Bladder microvascular endothelial cell (primary cell): ENCODE data around the gene TBXT. TPM values are rescaled to one million over a fixed set of nuclear protein-coding genes. Genes with fewer than 3 reads are reported as not detected.

Experiments
- total RNA-seq: library from RNA; depleted of rRNA; stranded (reverse); fragments of >200 nt; gene quantifications from 2 replicates; pipeline ENCODE4 v1.2.3, GENCODE V29; 2014

The TBXT gene, protein sequence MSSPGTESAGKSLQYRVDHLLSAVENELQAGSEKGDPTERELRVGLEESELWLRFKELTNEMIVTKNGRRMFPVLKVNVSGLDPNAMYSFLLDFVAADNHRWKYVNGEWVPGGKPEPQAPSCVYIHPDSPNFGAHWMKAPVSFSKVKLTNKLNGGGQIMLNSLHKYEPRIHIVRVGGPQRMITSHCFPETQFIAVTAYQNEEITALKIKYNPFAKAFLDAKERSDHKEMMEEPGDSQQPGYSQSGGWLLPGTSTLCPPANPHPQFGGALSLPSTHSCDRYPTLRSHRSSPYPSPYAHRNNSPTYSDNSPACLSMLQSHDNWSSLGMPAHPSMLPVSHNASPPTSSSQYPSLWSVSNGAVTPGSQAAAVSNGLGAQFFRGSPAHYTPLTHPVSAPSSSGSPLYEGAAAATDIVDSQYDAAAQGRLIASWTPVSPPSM
- not detected in 2 replicates for total RNA-seq

GRCh38 chr6:166167801-166168615, at the start of gene TBXT:
TBXT (minus strand) TSS chr6:166167851; CDS start chr6:166167591, 260 bp downstream.

Other genes starting within 250 kb of the TBXT start
- not detected in 2 replicates for gene PRR18, start 140.5 kb upstream of the TBXT start, total RNA-seq
- gene SFT2D1, start 174.7 kb upstream of the TBXT start, total RNA-seq = 16.8 and 21.0 TPM in 2 replicates
- 9.3 and 17.5 TPM in 2 replicates for gene MPC1, start 215.1 kb upstream of the TBXT start, total RNA-seq